HG02970 (cell line): ENCODE data around the gene PVALEF.

Experiments used
- ATAC-seq: cut with Tn5 transposase; IDR thresholded peaks from one replicate; pipeline ENCODE4 v1.9.1; 2021; ENCODE audit warnings: mild to moderate bottlenecking, moderate library complexity, moderate number of reproducible peaks; ENCODE audit not compliant: unreplicated experiment, low FRiP score

PVALEF gene

GRCh38 chr17:81179861-81180260 is 14.6 kb downstream of the PVALEF start:
- ATAC-seq, result no peak

DNA sequence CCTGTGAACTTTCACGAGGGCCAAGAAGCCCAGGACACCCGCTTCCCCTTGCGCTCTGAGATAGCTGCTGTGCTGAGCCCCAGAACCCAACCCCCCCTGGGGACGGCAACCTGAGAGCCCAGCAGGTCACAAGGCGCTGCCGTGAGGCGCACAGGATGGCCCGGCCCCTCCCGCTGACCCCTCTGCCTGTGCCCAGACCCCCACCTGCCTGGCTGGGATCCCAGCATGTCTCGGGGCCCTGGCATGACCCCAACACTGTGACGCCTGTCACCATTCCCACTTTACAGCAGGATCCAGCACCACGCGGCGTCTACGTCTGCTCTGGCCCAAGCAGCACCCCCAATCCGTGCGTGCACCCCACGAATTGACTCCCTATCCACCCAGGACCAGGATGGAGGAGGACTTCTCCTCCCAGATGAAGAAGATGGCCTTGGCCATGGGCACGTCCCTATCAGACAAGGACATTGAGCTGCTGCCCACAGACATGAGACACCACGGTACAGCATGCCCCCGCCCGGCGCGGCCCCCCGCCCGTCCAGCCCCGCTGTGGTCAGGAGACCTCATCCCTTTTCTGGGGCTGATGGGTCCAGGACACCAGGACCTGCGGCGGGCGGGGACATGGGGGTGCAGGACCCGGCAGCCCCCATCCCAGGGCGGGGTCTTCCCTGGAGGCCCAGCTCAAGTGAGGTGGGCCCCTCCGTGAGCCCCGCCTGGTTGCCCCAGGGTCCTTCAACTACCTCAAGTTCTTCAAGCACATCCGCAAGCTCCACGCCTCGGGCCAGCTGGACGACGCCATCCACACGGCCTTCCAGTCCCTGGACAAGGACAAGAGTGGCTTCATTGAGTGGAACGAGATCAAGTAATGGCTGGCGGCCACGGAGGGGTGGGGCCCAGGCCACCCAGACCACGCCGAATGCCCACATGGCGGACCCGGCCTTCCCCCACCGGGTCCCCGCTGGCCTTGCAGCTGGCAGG is 15.8 kb downstream of the PVALEF start:
- no peak for ATAC-seq

DNA sequence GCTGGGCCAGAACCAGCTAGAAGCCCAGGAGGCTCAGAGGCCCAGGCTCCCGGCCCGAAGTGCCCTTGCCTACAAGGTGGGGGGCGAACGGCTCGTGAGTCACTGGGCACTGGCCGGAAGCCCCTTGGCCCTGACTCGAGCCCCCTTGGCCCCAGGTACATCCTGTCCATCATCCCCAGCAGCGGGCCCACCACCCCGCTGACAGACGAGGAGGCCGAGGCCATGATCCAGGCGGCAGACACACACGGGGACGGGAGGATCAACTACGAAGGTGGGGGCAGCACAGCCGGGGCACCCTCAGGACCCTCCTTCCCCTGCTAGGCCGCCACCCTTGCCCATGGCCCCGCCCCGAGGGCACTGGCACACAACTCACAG is 16.5 kb downstream of the PVALEF start:
- ATAC-seq, result no peak

- ATAC-seq, result no peak
Observed at GRCh38 chr17:81182596-81182995, 17.3 kb downstream of the PVALEF start.

- no peak for ATAC-seq
Observed at GRCh38 chr17:81183316-81183715, 18.0 kb downstream of the PVALEF start.

DNA sequence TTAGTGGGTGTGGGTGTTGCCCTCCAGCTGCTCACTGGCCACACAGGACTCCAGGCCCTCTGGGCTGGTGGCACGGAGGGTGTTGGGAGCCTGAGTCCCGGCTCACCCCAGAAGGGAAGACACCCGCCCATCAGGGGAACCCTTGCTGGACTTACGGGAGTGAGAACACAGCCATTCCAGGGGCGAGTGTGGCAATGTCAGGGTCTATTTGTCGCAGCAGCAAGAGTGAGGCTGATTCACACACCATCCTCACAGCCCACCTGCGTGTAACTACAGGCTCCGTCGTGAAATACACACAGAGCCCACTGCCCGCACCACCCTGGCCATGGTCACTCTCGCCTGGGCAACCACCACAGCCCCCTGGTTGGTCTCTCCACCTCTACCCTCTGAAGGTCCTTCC is 18.5 kb downstream of the PVALEF start:
- ATAC-seq, result no peak

DNA sequence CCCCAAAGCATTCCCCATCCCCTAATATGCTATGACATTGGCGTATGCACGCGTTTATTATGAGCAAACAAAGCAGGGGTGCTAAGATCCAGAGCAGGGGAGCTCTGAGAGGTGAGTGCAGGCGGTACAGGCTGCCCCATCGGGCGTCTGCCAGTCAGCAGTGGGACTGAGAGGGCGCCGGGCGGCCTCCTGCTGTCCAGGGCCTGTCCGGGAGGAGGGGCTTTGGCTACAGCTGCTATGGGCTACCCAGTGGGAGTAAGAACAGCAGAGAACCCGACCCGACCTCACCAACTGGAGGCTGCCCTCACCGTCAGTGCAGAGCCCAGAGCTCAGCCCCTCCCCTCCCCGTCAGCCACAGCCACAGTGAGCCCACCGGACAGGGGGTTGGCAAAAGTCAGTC is 19.2 kb downstream of the PVALEF start:
- ATAC-seq, result no peak

- ATAC-seq, result no peak
Observed at GRCh38 chr17:81186203-81186602, 20.9 kb downstream of the PVALEF start.

GRCh38 chr17:81187120-81187519 is 21.8 kb downstream of the PVALEF start:
- ATAC-seq, result no peak

- ATAC-seq, result no peak
Observed at GRCh38 chr17:81187586-81188490, 22.5 kb downstream of the PVALEF start.

DNA sequence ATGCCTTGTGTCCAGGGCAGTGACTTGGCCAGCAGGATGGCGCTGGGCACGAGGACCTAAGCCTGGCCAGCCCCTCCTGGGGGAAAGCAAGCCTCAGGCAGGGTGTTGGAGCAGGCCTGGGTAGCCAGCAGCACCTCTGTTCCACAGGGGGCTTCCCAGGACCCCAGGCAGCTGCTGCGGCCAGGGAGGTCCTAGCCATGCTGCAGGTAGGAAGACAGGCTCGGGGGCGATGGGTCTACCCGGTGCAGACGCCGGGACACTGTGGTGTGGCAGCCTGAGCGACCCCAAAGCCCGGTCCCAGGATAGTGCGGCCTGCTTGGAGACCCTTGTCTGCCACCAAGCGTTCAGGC is 23.2 kb downstream of the PVALEF start:
- no peak for ATAC-seq

DNA sequence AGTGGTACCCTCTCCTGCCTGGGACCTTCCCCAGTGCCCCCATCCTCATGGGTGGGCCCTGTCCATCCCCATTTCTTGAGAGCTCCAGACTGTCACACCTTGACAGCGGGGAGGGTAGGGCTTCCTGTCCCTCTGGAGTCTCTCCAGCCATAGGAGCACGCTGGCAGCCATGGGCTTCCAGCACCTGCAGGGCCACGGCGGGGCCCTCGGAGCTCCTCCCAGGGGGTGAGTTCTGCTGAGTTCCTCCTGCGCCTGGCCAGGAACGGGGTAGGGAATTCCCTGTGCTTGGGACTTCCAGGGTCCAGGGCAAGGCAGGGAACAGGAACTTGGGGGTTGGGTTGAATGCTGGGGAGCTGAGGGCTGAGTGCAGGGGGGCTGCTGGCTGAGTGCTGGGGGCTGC is 23.7 kb downstream of the PVALEF start:
- ATAC-seq, result no peak

- no peak for ATAC-seq
Observed at GRCh38 chr17:81189670-81190530, 24.6 kb downstream of the PVALEF start.

DNA sequence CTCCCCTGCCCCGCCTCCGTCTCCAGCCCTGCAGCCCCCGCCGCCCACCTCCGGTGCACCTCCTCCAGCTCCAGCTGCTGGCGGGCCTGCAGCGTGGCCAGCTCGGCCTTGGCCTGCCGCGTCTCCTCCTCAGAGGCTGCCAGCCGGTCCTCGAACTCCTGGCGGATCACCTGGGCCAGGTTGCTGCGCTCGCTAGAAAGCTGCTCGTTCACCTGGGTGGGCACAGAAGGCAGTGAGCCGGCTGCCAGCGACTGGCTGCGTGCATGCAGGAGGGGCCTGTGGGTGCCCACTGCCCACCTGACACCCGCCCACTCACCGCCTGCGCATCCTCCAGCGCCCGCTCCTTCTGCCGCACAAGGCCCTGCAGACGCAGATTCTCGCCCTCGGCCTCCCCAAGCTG is 25.3 kb downstream of the PVALEF start:
- no peak for ATAC-seq

DNA sequence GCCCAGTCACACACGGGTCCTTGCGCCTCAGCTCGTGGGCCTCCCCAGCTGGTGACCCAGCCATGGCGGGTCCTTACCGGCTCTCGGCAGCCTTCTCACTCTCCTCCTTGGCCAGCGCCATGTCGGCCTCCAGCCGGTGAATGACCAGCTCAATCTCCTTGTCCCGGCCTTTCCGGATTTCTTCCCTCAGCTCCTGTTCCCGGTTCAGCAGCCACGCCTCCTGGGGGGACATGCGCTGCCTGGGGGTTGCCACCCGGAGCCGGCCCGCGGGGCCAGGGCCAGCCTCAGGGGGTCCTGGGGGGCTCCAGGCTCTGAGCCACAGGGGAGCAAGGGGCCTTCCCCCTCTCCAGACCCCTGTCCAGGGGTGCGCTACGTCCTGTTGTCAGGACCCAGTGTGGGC is 25.8 kb downstream of the PVALEF start:
- no peak for ATAC-seq

DNA sequence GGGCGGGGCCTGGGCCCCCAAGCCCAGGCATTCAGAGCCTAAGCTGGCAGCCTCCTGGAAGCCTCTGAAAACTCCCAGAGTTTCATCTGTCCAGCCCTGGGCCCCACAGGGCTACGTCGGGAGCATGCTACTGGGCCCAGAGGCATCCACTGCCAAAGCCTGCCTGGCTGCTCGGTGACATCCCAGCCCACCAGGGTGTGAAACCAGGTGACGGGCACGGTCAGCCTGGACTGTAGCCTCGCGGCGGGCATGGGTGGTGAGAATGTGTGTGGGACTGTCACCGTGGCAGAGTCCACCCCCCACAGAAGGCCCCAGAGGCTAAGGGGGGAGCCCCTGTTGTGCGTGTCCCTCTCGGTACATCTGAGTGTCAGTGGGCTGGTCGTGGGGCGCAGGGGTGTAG is 26.3 kb downstream of the PVALEF start:
- no peak for ATAC-seq

DNA sequence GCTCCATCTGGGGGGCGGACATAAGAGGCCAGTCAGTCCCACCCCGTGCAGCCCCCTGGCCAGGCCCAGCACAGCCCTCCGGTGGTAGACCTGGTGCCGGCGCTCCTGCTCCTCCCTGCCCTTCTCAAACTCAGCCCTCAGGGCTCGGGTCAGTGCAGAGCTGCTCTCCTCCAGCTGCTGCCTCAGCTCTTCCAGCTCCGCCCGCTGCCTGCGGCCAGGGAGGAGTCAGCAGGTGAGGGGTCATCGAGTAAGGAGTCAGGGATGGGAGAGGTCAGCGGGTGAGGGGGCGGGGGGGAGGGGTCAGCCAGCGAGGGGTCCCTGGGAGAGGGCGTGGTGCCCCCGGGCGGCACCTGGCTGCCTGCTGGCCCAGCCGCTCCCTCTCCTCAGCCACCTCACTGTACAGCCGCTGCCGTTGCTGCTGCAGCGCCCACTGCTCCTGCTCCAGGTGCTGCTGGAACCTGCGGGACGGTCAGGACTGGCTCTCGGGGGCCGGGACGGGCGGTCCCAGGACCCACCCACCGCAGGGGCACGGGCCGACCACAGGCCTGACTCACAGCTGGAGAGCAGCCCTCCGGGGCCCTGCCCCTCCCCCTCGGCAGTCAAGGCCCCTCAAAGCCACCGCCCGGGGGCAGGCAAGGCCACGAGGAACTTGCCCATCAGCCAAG is 27.2 kb downstream of the PVALEF start:
- ATAC-seq, result no peak

DNA sequence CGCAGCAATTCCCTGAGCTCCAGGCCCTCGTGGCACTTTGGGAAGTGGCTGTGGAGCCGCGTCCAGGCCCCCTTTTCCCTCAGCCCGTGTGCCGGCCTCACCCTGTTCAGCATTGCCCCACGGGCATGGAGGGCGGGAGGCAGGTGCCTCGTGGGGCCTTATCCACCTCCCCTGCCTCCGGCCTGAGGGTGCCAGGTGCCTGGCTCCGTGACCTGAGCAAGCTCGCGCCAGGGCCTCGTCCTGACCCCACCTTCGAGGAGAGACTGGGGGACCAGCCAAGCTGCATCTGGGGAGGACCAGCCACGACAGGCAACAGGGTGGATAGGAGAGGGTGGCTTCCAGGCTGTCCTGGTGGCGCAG is 27.7 kb downstream of the PVALEF start:
- no peak for ATAC-seq

DNA sequence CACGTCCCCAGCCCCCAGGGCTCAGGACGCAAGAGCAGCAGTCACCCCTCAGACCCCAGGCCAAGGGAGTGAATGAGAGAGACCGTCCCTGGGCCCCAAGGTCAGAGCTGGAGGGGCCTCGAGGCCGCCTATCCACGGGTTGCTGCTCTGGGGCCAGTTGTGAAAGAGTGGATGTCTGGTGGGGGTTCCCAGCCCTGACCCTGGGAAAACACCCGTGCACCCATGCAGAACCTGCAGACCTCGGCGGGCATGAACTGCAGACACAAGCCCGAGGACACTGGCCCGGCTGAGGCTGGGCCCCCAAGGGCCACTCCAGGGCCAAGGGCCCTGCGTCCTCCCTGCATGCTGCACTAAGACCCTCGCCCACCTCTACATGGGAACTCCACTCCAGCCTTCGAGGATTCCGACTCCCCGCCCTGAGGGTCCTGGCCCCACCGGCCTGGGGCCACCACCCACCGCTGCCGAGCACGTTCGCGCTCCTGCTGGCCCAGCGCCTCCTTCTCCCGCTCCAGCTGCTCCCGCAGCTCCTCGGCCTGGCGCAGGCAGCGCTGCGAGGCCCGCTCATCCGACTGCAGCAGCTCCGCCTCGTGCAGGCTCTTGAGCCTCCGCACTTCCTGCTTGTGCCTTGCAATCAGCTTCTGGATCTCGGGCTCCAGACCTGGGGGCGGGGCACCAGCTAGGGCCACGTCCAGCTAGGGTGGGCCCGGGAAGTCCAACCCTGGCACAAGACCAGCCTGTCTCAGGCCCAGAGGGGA is 28.3 kb downstream of the PVALEF start:
- no peak for ATAC-seq
